ENCODE data around the gene ADD1. TPM values are rescaled to one million over a fixed set of nuclear protein-coding genes. Genes with fewer than 3 reads are reported as not detected.

Gene ADD1
- total RNA-seq, 2 experiments from 2014 or later = 266 to 277 TPM

- Mint-ChIP-seq H3K27me3 (no peaks in the 10 kb centered on the region), H3K4me3 (no peak overlapping the region), H3K27ac (no peak overlapping the region), H3K36me3 (ENCODE audit: low read depth) (peaks cover 16% of the 10 kb centered on the region), H3K4me1 (peaks cover 33% of the 10 kb centered on the region), H3K9me3 (no peaks in the 10 kb centered on the region)
- DNase-seq = no peak
- ChIA-PET POLR2A (interaction anchor here (1.3 to 2.4 kb wide), 2 partner anchors 17 to 30 kb away, joined by 3 to 7 read pairs; no protein-coding TSS in a partner anchor), CTCF (no interaction called here)
These were observed 24.3 kb downstream of the ADD1 start for GRCh38 chr4:2867758-2868491.

DNA sequence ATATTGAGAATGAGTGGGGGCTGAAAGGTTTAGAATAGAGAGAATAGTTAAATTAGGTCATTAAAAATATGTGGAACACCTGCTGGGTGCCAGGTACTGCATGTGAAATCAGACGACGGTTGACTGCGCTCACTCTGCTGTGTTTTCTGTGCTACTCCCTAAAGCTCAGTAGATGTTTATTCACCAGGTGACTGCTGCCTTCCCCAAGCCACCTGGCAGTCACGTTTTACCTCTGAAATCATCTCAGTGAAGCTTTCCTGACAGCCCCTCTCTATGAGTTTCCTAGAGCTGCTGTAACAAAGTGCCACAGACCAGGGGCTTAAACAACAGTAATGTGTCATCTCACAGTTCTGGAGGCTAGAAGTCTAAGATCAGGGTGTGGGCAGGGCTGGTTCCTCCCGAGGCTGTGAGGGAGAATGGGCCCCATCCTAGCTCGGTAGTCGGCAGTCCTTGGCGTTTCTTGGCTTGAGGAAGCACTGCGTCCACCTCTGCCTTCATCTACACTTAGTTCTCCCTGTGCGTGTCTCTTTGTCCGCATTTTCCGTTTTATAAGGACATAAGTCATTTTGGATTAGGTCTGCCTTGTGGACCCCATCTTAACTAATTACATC, 25.3 kb downstream of the ADD1 start:
- Mint-ChIP-seq H3K27me3 (no peaks in the 10 kb centered on the region), H3K4me1 (peaks cover 32% of the 10 kb centered on the region), H3K36me3 (ENCODE audit: low read depth) (peaks cover 16% of the 10 kb centered on the region), H3K9me3 (no peaks in the 10 kb centered on the region), H3K27ac (no peak overlapping the region), H3K4me3 (no peak overlapping the region)
- ChIA-PET POLR2A (no interaction called here), CTCF (no interaction called here)
- no peak for DNase-seq

GRCh38 chr4:2869659-2870058, 26.0 kb downstream of the ADD1 start:
- no peak overlapping the region for H3K4me3 Mint-ChIP-seq
- H3K36me3 Mint-ChIP-seq (ENCODE audit: low read depth) = peaks cover 16% of the 10 kb centered on the region
- H3K27me3 Mint-ChIP-seq = no peaks in the 10 kb centered on the region
- CTCF ChIA-PET = no interaction called here
- H3K4me1 Mint-ChIP-seq = peaks cover 33% of the 10 kb centered on the region
- H3K27ac Mint-ChIP-seq = no peak overlapping the region
- no peak for DNase-seq
- POLR2A ChIA-PET = no interaction called here
- H3K9me3 Mint-ChIP-seq = no peaks in the 10 kb centered on the region

DNA sequence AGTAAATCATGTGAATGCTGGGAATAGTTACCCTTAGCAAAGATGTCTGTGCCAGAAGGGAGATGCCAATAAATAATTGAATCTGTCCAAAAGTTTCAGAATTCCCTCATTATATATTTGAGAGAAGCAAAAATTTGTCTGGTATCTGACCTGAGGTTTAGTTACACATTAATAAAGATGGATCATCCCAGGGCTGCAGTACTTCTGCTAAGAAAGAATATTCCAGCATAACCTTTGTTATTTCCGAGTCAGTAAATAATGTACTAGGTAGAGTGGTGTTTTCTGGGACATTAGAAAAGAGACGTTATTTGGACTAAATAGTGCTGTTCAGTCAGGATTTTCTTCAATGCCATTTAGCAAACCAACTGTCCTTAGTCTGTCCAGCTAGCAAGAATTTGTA, 26.4 kb downstream of the ADD1 start:
- CTCF ChIA-PET = no interaction called here
- Mint-ChIP-seq H3K4me1 (peaks cover 31% of the 10 kb centered on the region), H3K36me3 (ENCODE audit: low read depth) (peaks cover 16% of the 10 kb centered on the region), H3K4me3 (no peak overlapping the region), H3K27me3 (no peaks in the 10 kb centered on the region), H3K27ac (no peak overlapping the region), H3K9me3 (no peaks in the 10 kb centered on the region)
- DNase-seq = no peak
- POLR2A ChIA-PET = no interaction called here

DNA sequence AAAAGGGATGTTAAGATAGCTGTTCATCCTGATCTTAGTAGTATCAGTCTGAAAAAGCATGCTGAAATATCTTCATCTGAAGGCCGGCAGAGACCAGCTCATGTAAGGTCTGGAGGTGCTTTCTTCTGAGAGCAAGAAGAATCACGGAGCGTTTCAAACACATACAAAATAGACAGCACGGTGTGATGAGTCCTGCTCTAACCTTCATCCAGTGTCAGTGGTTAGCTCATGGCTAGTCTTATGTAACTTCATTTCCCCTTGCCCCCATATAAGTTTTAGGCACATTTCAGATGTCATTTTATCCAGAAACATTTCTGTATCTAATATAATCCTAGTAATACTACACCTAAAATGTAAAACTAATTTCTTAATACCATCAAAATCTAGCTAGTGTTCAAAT, 27.8 kb downstream of the ADD1 start:
- no peaks in the 10 kb centered on the region for H3K27me3 Mint-ChIP-seq
- H3K4me1 Mint-ChIP-seq = peaks cover 36% of the 10 kb centered on the region
- CTCF ChIA-PET = no interaction called here
- peaks cover 24% of the 10 kb centered on the region for H3K36me3 Mint-ChIP-seq (ENCODE audit: low read depth)
- H3K27ac Mint-ChIP-seq = no peak overlapping the region
- POLR2A ChIA-PET = interaction anchor here (0.6 to 1.4 kb wide), 2 partner anchors 53 to 173 kb away, joined by 3 to 4 read pairs; no protein-coding TSS in a partner anchor
- H3K9me3 Mint-ChIP-seq = no peaks in the 10 kb centered on the region
- no peak for DNase-seq
- H3K4me3 Mint-ChIP-seq = no peak overlapping the region

- POLR2A ChIA-PET = interaction anchor here (1.4 kb wide), 1 partner anchor 54 kb away, joined by 3 read pairs; no protein-coding TSS in a partner anchor
- H3K27ac Mint-ChIP-seq = no peak overlapping the region
These were observed 28.3 kb downstream of the ADD1 start for GRCh38 chr4:2871911-2872310.

GRCh38 chr4:2873329-2873728, 29.7 kb downstream of the ADD1 start:
- POLR2A ChIA-PET = no interaction called here
- no peak for DNase-seq
- H3K36me3 Mint-ChIP-seq (ENCODE audit: low read depth) = peaks cover 37% of the 10 kb centered on the region
- no peak overlapping the region for H3K27ac Mint-ChIP-seq
- H3K4me1 Mint-ChIP-seq = peaks cover 41% of the 10 kb centered on the region
- no peak overlapping the region for H3K4me3 Mint-ChIP-seq
- H3K27me3 Mint-ChIP-seq = no peaks in the 10 kb centered on the region
- CTCF ChIA-PET = no interaction called here
- no peaks in the 10 kb centered on the region for H3K9me3 Mint-ChIP-seq

More at GRCh38 chr4:2871911-2872310, 28.3 kb downstream of the ADD1 start:
- no peaks in the 10 kb centered on the region for H3K9me3 Mint-ChIP-seq
- H3K36me3 Mint-ChIP-seq (ENCODE audit: low read depth) = peaks cover 25% of the 10 kb centered on the region
- no peaks in the 10 kb centered on the region for H3K27me3 Mint-ChIP-seq
- H3K4me3 Mint-ChIP-seq = no peak overlapping the region
- DNase-seq = no peak
- CTCF ChIA-PET = no interaction called here
- H3K4me1 Mint-ChIP-seq = peaks cover 35% of the 10 kb centered on the region

GRCh38 chr4:2874861-2875260, 31.2 kb downstream of the ADD1 start:
- H3K27ac Mint-ChIP-seq = no peak overlapping the region
- CTCF ChIA-PET = no interaction called here
- peaks cover 42% of the 10 kb centered on the region for H3K36me3 Mint-ChIP-seq (ENCODE audit: low read depth)

DNA sequence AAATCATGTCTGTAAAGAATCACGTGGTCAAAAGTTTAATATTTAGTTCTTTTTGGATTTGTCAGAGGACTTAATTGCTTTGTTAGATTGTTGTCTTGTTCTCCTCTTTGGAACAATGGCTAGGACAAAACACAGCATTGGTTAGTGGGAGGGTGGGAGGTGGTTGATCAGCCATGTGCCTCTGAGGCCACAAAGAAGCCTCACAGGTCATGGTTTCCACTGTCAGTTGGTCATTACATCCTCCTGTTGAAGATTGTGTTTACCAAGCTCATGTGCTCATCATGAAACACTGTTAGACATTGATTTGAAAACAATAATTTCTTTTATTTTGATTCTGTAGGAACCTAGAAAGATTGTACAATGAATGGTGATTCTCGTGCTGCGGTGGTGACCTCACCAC, 31.9 kb downstream of the ADD1 start:
- ChIA-PET CTCF (no interaction called here), POLR2A (no interaction called here)
- Mint-ChIP-seq H3K9me3 (no peaks in the 10 kb centered on the region), H3K36me3 (ENCODE audit: low read depth) (peaks cover 39% of the 10 kb centered on the region), H3K4me3 (no peak overlapping the region), H3K27ac (peak overlapping the region; percentile 26), H3K4me1 (peaks cover 44% of the 10 kb centered on the region), H3K27me3 (no peaks in the 10 kb centered on the region)
- no peak for DNase-seq

More at GRCh38 chr4:2874861-2875260, 31.2 kb downstream of the ADD1 start:
- POLR2A ChIA-PET = no interaction called here
- no peak for DNase-seq
- H3K4me3 Mint-ChIP-seq = no peak overlapping the region
- H3K9me3 Mint-ChIP-seq = no peaks in the 10 kb centered on the region
- H3K4me1 Mint-ChIP-seq = peaks cover 46% of the 10 kb centered on the region
- no peaks in the 10 kb centered on the region for H3K27me3 Mint-ChIP-seq

DNA sequence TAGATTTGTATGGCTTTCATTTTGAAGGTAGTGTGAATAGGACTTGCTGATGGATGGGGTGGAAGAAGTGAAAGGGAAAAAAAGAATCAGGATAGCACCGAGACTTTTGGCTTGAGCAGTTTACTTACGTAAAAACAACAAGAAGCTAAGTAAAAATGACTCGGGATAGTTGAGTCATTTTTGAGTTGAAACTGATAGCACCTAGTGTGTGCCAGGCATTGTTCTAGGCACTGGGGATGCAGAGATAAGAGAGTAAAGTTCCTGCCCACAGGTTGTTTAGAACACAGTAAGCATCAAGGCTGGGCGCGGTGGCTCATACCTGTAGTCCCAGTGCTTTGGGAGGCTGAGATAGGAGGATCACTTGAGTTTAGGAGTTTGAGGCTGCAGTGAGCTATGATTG, 34.7 kb downstream of the ADD1 start:
- H3K4me3 Mint-ChIP-seq = no peak overlapping the region
- no peak for DNase-seq
- ChIA-PET CTCF (no interaction called here), POLR2A (interaction anchor here (0.6 to 1.6 kb wide), 3 partner anchors 18 to 54 kb away, joined by 3 to 5 read pairs (median 4); no protein-coding TSS in a partner anchor)
- H3K4me1 Mint-ChIP-seq = peaks cover 32% of the 10 kb centered on the region
- no peaks in the 10 kb centered on the region for H3K9me3 Mint-ChIP-seq
- H3K27me3 Mint-ChIP-seq = no peaks in the 10 kb centered on the region
- peak overlapping the region; percentile 2 for H3K27ac Mint-ChIP-seq
- peaks cover 50% of the 10 kb centered on the region for H3K36me3 Mint-ChIP-seq (ENCODE audit: low read depth)

- H3K36me3 Mint-ChIP-seq (ENCODE audit: low read depth) = peaks cover 54% of the 10 kb centered on the region
- H3K4me3 Mint-ChIP-seq = no peak overlapping the region
- peaks cover 31% of the 10 kb centered on the region for H3K4me1 Mint-ChIP-seq
- H3K27ac Mint-ChIP-seq = no peak overlapping the region
- H3K27me3 Mint-ChIP-seq = no peaks in the 10 kb centered on the region
- CTCF ChIA-PET = interaction anchor here (0.5 kb wide), 1 partner anchor 97 kb away, joined by 4 read pairs; no protein-coding TSS in a partner anchor
- H3K9me3 Mint-ChIP-seq = no peaks in the 10 kb centered on the region
- no peak for DNase-seq
- POLR2A ChIA-PET = interaction anchor here (1.1 to 1.3 kb wide), 2 partner anchors 54 to 56 kb away, joined by 3 to 4 read pairs; no protein-coding TSS in a partner anchor
These were observed 35.4 kb downstream of the ADD1 start for GRCh38 chr4:2879026-2879425.

DNA sequence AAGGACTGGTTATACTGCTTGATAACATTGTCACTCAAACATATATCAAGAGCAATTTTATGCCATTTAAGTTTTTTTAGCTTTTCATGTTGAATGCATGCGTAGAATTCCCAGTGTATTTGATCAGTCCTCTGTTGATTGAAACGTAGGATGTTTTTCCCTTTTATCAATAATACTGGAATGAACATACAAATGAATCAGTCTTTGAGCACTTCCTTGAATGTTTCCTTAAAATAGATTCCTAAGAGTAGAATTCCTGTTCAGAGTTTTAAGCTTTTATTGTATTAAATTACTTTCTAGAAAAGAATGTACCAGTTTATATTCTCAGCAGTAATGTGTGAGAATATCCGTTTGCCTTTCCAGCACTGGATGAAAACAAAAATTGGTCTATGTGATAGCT, 37.8 kb downstream of the ADD1 start:
- Mint-ChIP-seq H3K9me3 (no peaks in the 10 kb centered on the region), H3K36me3 (ENCODE audit: low read depth) (peaks cover 66% of the 10 kb centered on the region), H3K4me1 (peaks cover 24% of the 10 kb centered on the region), H3K27me3 (no peaks in the 10 kb centered on the region), H3K4me3 (no peak overlapping the region), H3K27ac (no peak overlapping the region)
- ChIA-PET CTCF (no interaction called here), POLR2A (no interaction called here)
- DNase-seq = no peak

DNA sequence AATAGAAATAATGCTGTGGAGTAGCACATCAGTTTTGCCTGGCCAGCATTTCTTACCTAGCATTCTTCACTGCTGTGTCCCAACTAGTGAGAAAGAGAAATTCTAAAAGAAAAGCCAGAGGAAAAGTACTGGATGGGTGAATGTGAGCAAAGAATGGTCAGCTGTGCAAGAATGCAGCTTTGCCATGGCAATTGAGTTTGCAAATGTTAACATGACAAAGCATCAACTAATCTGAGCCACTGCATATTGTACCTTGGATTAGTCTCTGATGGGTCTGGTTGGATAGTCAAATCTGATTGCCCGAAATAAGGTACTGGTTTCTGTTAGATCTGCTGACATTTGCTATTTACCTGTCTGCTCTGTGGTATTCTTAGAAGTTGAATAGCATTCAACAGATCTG, 38.7 kb downstream of the ADD1 start:
- no peak for DNase-seq
- H3K4me1 Mint-ChIP-seq = peaks cover 18% of the 10 kb centered on the region
- no peak overlapping the region for H3K27ac Mint-ChIP-seq
- H3K27me3 Mint-ChIP-seq = no peaks in the 10 kb centered on the region
- H3K4me3 Mint-ChIP-seq = no peak overlapping the region
- no peaks in the 10 kb centered on the region for H3K9me3 Mint-ChIP-seq
- peaks cover 69% of the 10 kb centered on the region for H3K36me3 Mint-ChIP-seq (ENCODE audit: low read depth)
- CTCF ChIA-PET = no interaction called here
- POLR2A ChIA-PET = interaction anchor here (1.0 kb wide), 1 partner anchor 64 kb away, joined by 3 read pairs; no protein-coding TSS in a partner anchor

DNA sequence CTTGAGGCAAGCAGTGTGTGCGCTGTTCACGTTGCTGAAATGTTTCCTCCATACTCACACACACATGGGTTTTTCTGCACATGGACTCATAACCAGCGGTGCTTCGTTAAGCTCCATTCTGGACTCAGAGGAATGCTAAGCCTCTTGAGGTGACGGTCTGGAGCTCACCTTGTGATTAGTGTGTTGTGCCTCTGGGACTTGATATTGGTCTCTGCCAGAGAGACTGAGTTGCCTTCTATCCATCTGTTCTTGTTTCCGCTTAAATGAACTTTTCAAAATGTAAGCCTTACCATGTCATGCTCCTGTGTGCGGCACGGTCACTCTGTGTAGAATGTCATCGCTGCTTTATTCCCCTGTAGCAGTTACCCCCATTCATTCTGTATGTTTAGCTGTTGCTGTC, 42.5 kb downstream of the ADD1 start:
- Mint-ChIP-seq H3K9me3 (no peaks in the 10 kb centered on the region), H3K4me3 (no peak overlapping the region), H3K27me3 (no peaks in the 10 kb centered on the region), H3K27ac (no peak overlapping the region), H3K36me3 (ENCODE audit: low read depth) (peaks cover 56% of the 10 kb centered on the region), H3K4me1 (peaks cover 5% of the 10 kb centered on the region)
- ChIA-PET CTCF (no interaction called here), POLR2A (no interaction called here)
- DNase-seq = no peak

Data from activated CD4-positive, alpha-beta memory T cell treated with anti-CD3 and anti-CD28 coated beads, Interleukin-2, amount 10 ng/mL, durations not matched to agents 7 days and 5 days (primary cell).